GM12873 (cell line): Measurements from ENCODE around the gene PACSIN1.

Experiments used
- TF ChIP-seq, protein P1 (sequence below): IDR thresholded peaks from 2 replicates; pipeline ENCODE4 v1.5.1; 2012; ENCODE audit warnings: low read depth, mild to moderate bottlenecking, moderate library complexity, low read length, control low read depth; ENCODE audit not compliant: insufficient read depth; ENCODE audit errors: missing control alignments

The PACSIN1 gene, protein sequence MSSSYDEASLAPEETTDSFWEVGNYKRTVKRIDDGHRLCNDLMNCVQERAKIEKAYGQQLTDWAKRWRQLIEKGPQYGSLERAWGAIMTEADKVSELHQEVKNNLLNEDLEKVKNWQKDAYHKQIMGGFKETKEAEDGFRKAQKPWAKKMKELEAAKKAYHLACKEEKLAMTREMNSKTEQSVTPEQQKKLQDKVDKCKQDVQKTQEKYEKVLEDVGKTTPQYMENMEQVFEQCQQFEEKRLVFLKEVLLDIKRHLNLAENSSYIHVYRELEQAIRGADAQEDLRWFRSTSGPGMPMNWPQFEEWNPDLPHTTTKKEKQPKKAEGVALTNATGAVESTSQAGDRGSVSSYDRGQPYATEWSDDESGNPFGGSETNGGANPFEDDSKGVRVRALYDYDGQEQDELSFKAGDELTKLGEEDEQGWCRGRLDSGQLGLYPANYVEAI

DNA sequence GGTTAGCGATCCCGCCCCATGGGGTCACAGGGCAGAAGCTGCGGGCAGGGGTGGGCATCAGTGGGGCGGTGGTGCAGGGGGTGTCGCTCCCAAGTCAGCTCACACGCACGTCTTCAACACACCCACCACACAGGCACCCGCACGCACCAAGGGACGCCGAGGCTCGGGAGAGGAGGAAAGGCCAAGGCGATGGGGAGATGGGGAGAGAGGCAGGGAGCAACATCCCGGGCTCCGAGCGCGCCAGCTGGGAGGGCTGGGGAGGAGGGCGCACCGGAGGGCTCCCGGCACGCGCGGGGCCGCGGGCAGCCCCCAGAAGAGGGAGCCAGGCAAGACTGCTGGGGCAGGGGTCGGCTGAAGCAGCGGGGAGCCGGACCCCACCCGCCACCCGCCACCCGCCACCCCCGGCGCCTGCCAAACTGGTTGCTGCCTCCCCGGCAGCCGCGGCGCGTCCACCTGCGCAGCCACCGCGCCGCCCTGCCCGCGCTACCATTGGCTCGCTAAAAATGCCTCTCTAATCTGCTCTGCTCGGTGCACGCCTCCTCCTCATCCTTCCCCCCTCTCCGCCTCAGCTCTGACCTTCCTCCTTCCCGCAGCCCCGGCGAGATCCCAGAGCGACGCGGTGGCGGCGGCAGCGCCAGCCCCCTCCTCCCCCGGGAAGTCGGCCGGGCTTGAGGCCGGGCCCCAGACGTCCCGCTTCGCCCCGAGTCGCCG is at the start of gene PACSIN1:
Gene PACSIN1 (plus strand): TSS at position 546 of the 711 bp plus-strand sequence. CDS start 60,230 bp downstream, outside the sequence.
- TF ChIP-seq, protein P1, sequence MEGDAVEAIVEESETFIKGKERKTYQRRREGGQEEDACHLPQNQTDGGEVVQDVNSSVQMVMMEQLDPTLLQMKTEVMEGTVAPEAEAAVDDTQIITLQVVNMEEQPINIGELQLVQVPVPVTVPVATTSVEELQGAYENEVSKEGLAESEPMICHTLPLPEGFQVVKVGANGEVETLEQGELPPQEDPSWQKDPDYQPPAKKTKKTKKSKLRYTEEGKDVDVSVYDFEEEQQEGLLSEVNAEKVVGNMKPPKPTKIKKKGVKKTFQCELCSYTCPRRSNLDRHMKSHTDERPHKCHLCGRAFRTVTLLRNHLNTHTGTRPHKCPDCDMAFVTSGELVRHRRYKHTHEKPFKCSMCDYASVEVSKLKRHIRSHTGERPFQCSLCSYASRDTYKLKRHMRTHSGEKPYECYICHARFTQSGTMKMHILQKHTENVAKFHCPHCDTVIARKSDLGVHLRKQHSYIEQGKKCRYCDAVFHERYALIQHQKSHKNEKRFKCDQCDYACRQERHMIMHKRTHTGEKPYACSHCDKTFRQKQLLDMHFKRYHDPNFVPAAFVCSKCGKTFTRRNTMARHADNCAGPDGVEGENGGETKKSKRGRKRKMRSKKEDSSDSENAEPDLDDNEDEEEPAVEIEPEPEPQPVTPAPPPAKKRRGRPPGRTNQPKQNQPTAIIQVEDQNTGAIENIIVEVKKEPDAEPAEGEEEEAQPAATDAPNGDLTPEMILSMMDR = no peak

DNA sequence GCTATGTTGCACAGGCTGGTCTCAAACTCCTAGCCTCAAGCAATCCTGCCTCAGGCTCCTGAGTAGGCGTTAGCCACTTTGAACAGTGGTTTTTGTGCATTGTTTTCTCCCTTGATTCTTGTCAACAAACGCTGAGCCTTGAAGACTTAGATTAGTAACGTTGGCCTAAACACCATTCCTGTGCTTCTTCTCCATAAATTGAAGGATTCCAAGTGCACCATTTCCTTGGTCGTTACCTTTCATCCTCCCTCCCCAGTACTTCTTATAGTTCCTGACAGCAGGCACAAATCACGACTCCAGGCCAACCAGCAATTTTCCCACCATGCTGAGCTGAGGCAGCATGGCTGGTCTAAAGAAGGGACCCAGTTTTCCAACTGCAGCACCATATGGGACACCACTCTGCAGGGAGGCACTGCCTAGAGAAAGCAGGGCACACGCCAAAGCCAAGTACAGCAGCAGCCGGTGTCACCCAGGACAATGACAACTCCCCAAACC is 49.0 kb upstream of the PACSIN1 start:
- TF ChIP-seq, protein P1 = no peak

DNA sequence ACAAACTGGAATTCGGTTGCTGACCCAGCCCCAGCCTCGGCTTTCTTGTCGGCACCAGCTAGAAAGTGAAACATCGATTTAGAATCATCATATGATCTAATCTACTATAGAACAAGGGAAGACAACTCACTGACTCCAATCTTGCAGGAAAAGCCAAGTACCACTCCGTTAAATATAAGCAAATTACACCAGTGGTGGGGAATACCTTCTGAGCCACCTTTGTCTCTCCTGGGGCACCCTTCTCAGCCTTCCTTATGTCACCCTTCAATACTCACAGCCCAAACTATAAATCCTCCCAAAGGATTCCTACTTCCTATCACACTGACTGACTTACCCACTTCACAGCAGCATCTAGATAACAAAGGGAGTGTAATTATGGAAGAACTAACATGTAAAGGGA is 47.5 kb upstream of the PACSIN1 start:
- TF ChIP-seq, protein P1 = no peak

DNA sequence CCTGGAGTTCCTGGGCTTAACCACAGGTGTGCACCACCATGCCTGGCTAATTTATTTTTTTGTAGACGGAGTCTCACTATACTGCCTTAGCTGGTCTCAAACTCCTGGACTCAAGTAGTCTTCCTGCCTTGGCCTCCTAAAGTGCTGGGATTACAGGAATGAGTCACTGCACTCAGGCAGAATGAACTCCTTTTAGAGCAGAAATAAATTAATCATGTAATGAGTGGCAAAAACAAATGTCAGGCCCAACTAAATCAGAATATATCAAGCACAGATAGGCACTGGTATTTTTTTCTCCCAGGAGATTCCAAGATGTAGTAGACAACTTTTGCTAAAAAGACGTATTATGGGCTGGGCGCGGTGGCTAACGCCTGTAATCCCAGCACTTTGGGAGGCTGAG is 42.6 kb upstream of the PACSIN1 start:
- TF ChIP-seq, protein P1 = no peak

DNA sequence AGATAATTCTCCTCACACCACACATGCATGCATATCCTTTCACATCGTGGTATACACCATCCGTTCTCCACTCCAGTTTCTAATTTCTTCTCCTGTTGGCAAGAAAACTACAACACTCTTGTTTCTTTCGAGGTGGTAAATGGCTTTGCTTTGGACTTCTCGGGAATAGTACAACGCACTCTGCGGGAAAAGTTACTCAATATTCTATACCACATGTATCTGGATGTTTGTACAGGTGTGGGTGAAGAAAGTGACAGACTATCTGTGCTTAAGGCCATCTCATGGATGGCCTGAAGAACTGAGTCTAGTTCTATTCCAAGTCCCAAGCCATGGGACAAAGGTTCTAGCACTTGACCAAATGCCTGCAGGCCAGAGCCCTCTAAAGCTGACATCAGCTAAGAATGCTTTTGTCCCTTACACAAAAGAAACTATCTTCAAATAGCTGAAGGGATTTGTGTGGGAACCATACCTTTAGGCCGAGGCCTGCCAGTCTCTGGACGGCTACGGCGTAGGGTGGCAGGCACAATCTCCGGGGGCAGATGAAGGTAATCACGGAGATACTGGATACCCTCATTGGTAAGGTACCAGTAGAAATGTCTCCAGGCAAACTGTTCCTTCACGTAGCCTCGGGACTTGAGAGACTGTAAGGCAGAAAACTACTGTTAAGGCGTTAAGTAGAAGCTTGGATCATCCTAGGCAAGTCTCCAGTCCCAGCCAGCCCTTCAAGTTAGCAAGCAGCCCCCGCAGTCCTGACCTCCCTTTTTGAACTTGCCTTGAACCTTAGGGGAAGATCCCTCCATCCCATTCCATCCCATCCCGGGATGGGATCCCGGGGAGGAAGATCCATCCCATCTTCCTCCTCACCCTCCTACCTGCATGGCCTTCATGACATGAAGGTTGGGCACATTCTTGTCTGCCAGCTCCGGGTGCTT is 41.4 kb upstream of the PACSIN1 start:
- TF ChIP-seq, protein P1 = no peak

DNA sequence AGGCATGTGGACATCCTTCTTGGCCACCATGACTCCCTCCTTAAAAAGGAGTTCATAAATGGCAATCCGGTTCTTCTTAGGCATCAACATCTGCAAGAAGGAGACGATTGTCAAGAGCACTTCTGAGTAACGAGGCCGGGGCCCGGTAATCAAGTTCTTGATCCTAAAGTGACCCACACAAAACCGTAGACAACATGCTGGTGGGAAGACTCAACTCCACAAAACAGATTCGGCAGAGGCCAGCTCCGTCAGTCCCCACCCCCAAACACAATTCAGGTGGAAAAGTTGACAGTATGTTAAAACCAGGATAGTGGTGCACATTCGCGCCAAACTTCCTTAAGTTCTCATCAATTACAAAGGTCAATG is 40.8 kb upstream of the PACSIN1 start:
- TF ChIP-seq, protein P1 = no peak
